ENCODE data around the gene PPM1B. TPM values are rescaled to one million over a fixed set of nuclear protein-coding genes. Genes with fewer than 3 reads are reported as not detected.
A peak's percentile ranks its signal among the peaks of the same experiment; 100 is the strongest.

The PPM1B gene
- total and polyA plus RNA-seq, 9 of the 15 experiments (the other 6 are each of a cell fraction or from before 2014, with no cell fraction given) = 8.9 to 44.0 (median 28.6) TPM

GRCh38 chr2:44168681-44169154, at the start of gene PPM1B (continued):
- TF ChIP-seq BCLAF1 (IDR thresholded peaks at IDR 0.05; ENCODE audit: borderline replicate concordance in 1 of 2, control insufficient read depth in 1 of 2, low read depth in 2 of 2, low read length in 1 of 2) (no peak), MXI1 (IDR thresholded peaks at IDR 0.05; ENCODE audit: low read depth, low read length) (no peak), E2F4 (CRISPR knock-in tag; IDR thresholded peaks at IDR 0.05; ENCODE audit: low read depth) (no peak), TAL1 (IDR thresholded peaks at IDR 0.05) (no peak), NFYB (IDR thresholded peaks at IDR 0.05; ENCODE audit: extremely low read depth, insufficient read length) (no peak), ZBTB11 (CRISPR knock-in tag; IDR thresholded peaks at IDR 0.05) (peak in 1 of 3 experiments; percentile 54; a peak in 1 of 6 replicates), ZNF175 (CRISPR knock-in tag; IDR thresholded peaks at IDR 0.05; ENCODE audit: low read depth) (no peak), MTA3 (IDR thresholded peaks at IDR 0.05; ENCODE audit: borderline replicate concordance) (no peak), HNRNPH1 (optimal IDR thresholded peaks at IDR 0.05; ENCODE audit: low read depth, low read length) (no peak), ID3 (CRISPR knock-in tag; IDR thresholded peaks at IDR 0.05) (no peak), ID3 (tag; IDR thresholded peaks at IDR 0.05) (no peak), SAFB2 (IDR thresholded peaks at IDR 0.05; ENCODE audit: borderline replicate concordance, low read depth, low read length, severe bottlenecking) (no peak), PHF8 (IDR thresholded peaks at IDR 0.05; ENCODE audit: borderline replicate concordance, low read length) (peak; percentile 61), HIVEP1 (CRISPR knock-in tag; IDR thresholded peaks at IDR 0.05) (no peak), PREB (CRISPR knock-in tag; IDR thresholded peaks at IDR 0.05) (no peak), HMBOX1 (IDR thresholded peaks at IDR 0.05) (no peak)

All from K562 (cell line).